Suprapubic skin (tissue), 4 donors: Measurements from ENCODE around the gene HADHA.

ENCODE experiments used
- POLR2A ChIP-seq, 2 donors: fragments of 450-650 bp; IDR thresholded peaks; one replicate each; pipeline ENCODE4 v1.6.1; 2017; ENCODE audit warnings: antibody characterized with exemption in 2 of 2, mild to moderate bottlenecking in 2 of 2, moderate library complexity in 2 of 2
- POLR2AphosphoS5 ChIP-seq, 3 donors: sonication (generic); formaldehyde crosslinking; IDR thresholded peaks; one replicate each; pipeline ENCODE4 v1.6.1; 2017; ENCODE audit warnings: antibody characterized with exemption in 3 of 3
- TF ChIP-seq, protein P1 (sequence below), 2 donors: fragments of 200-600 bp in 1 of 2; fragments of 450-650 bp in 1 of 2; sonication (generic) in 1 of 2; IDR thresholded peaks; one replicate each; pipeline ENCODE4 v1.5.1; 2016 to 2019; ENCODE audit warnings: antibody characterized with exemption in 2 of 2, mild to moderate bottlenecking in 1 of 2, moderate library complexity in 1 of 2

DNA sequence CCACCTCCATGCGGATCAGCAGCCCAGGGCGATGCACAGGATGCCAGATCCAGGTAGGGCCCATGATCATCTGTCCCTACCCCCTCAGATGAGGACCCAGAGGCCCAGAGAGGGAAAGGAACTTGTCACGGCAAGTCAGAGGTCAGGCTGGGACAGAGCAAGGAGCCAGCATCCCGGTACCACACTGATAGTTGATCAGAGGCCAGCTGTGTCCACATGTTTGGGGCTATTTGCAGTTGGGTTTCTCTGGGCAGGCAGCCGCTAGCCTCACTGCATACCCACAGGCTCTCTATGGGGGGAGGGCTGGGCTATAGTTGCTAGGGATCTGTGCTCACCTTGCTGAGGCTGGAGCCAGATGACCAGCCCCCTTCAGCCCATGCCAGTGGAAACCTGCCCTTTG lies 62.0 kb downstream of the HADHA start:
- TF ChIP-seq POLR2A (IDR thresholded peaks at IDR 0.05), result no peak
- TF ChIP-seq, protein P1, sequence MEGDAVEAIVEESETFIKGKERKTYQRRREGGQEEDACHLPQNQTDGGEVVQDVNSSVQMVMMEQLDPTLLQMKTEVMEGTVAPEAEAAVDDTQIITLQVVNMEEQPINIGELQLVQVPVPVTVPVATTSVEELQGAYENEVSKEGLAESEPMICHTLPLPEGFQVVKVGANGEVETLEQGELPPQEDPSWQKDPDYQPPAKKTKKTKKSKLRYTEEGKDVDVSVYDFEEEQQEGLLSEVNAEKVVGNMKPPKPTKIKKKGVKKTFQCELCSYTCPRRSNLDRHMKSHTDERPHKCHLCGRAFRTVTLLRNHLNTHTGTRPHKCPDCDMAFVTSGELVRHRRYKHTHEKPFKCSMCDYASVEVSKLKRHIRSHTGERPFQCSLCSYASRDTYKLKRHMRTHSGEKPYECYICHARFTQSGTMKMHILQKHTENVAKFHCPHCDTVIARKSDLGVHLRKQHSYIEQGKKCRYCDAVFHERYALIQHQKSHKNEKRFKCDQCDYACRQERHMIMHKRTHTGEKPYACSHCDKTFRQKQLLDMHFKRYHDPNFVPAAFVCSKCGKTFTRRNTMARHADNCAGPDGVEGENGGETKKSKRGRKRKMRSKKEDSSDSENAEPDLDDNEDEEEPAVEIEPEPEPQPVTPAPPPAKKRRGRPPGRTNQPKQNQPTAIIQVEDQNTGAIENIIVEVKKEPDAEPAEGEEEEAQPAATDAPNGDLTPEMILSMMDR (IDR thresholded peaks at IDR 0.05), result no peak
- no peak for TF ChIP-seq POLR2AphosphoS5 (IDR thresholded peaks at IDR 0.05)
